GM23248 (cell line): Measurements from ENCODE around the gene NFIC. TPM values are rescaled to one million over a fixed set of nuclear protein-coding genes. Genes with fewer than 3 reads are reported as not detected.
A peak's percentile ranks its signal among the peaks of the same experiment; 100 is the strongest.

Experiments
- DNase-seq: peaks from one replicate; pipeline ENCODE4 v3.0.0-alpha.2; 2015
- H2AFZ ChIP-seq: fragments of 200-600 bp; sonication (generic); 2 replicates; pipeline ENCODE4 v1.6.1; 2016; ENCODE audit warnings: antibody characterized with exemption
- H3F3A ChIP-seq: fragments of 200-600 bp; sonication (generic); 2 replicates; pipeline ENCODE4 v1.6.1; 2016; ENCODE audit warnings: mild to moderate bottlenecking, antibody characterized with exemption, mixed run types; ENCODE audit not compliant: insufficient read depth
- H3K27ac ChIP-seq: fragments of 200-600 bp; sonication (generic); 2 replicates; pipeline ENCODE4 v1.5.1; 2016; ENCODE audit warnings: mild to moderate bottlenecking
- H3K27me3 ChIP-seq: fragments of 200-600 bp; sonication (generic); replicated peaks from 2 replicates; pipeline ENCODE4 v1.6.1; 2016; ENCODE audit warnings: mild to moderate bottlenecking; ENCODE audit not compliant: insufficient read depth
- H3K36me3 ChIP-seq: fragments of 200-600 bp; sonication (generic); 2 replicates; pipeline ENCODE4 v1.6.1; 2016; ENCODE audit warnings: low read depth, mild to moderate bottlenecking
- H3K4me1 ChIP-seq: fragments of 200-600 bp; sonication (generic); 2 replicates; pipeline ENCODE4 v1.6.1; 2016; ENCODE audit warnings: mild to moderate bottlenecking; ENCODE audit not compliant: insufficient read depth
- H3K4me2 ChIP-seq: fragments of 200-600 bp; sonication (generic); one replicate; pipeline ENCODE4 v1.6.1; 2016; ENCODE audit warnings: mild to moderate bottlenecking; ENCODE audit not compliant: unreplicated experiment
- H3K4me3 ChIP-seq: fragments of 200-600 bp; sonication (generic); 2 replicates; pipeline ENCODE4 v1.5.1; 2016; ENCODE audit warnings: mild to moderate bottlenecking
- H3K79me2 ChIP-seq: fragments of 200-600 bp; sonication (generic); 2 replicates; pipeline ENCODE4 v1.6.1; 2016; ENCODE audit warnings: mild to moderate bottlenecking; ENCODE audit not compliant: insufficient read depth
- H3K9ac ChIP-seq: fragments of 200-600 bp; sonication (generic); 2 replicates; pipeline ENCODE4 v1.6.1; 2016; ENCODE audit warnings: mild to moderate bottlenecking
- H3K9me2 ChIP-seq: fragments of 200-600 bp; sonication (generic); 2 replicates; pipeline ENCODE4 v1.6.1; 2016; ENCODE audit warnings: mixed run types, mild to moderate bottlenecking, moderate library complexity; ENCODE audit not compliant: insufficient read depth
- H3K9me3 ChIP-seq: fragments of 200-600 bp; sonication (generic); one replicate; pipeline ENCODE4 v1.6.1; 2017; ENCODE audit warnings: low read depth
- H4K20me1 ChIP-seq: fragments of 200-600 bp; sonication (generic); 2 replicates; pipeline ENCODE4 v1.6.0; 2016; ENCODE audit not compliant: insufficient read depth
- EZH2 ChIP-seq: fragments of 200-600 bp; sonication (generic); IDR thresholded peaks from 2 replicates; pipeline ENCODE4 v1.6.1; 2018; ENCODE audit warnings: antibody characterized with exemption, mild to moderate bottlenecking; ENCODE audit not compliant: insufficient read depth, poor library complexity, severe bottlenecking
- EZH2phosphoT487 ChIP-seq: fragments of 200-600 bp; sonication (generic); IDR thresholded peaks from 2 replicates; pipeline ENCODE4 v1.6.1; 2018; ENCODE audit warnings: antibody characterized with exemption, moderate library complexity, mild to moderate bottlenecking, low read depth; ENCODE audit not compliant: insufficient read depth
- WGBS, 2 experiments: methylation state at CpG; one replicate each; pipeline ENCODE4 v1.1.6; 2015 to 2017; ENCODE audit warnings: low lambda C conversion rate in 2 of 2, low coverage in 1 of 2; ENCODE audit errors: missing lambda C conversion rate in 2 of 2; 5-methylcytosine and 5-hydroxymethylcytosine counted together
- in situ Hi-C: fragments of 300-500 bp; cut with MboI; formaldehyde crosslinking; loops from 2 replicates; pipeline ENCODE4 v1.15.0; 2020
- polyA plus RNA-seq: library from polyadenylated mRNA; unstranded; fragments of >200 nt; fragmentation: Nextera tagmentation; extraction: Ambion mirVana; gene quantifications from 2 replicates; pipeline ENCODE4 v1.2.1, GENCODE V29; 2016
- total RNA-seq: library from RNA; depleted of rRNA; stranded (reverse); fragments of >200 nt; shearing (Covaris generic); gene quantifications from 2 replicates; pipeline ENCODE4 v1.2.3, GENCODE V29; 2014

The NFIC gene
- total and polyA plus RNA-seq, 2 experiments from 2014 or later = 50.4 to 108 TPM

DNA sequence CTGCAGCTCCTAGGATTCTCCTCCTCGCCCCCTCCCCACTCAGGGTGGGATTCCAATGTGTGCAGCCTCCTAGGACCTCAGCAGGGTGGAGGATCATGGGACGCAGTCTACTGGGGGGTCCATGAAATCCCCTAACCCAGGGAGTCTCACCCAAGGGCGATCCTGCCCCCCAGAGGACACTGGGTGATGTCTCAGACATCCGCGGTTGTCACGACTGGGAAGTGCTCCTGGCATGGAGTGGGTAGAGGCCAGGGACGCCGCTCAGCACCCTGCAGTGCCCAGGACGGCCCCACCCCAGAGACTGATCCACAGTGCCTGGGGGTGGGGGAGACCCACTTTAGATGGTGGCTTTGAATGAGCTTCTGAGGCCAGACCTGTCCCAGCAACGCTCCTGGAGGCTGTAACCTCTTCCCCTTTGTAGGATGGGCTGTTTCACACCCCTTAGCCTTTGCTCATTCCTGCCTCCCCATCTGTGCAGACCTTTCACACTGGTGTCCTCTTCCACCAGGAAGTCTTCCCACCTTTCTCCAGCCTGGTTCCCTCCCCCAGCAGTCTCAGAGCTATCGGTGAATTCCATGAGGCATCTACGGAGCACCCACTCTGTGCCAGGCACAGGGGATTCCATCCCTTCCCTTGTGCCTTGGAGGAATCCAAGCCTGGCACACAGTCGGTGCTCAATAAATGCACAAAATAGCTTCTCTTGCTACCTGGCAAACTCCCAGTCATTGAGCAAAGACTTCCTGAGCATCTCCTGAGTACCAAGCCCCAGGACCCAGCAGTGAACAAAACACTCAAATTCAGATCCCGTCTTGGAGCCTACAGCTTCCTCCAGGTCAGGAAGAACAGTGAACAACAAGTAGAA, 103.5 kb downstream of the NFIC start:
- no peaks in the 10 kb centered on the region for H3K9me2 ChIP-seq
- no peak overlapping the region for H2AFZ ChIP-seq
- H3K27ac ChIP-seq = no peak overlapping the region
- in situ Hi-C loops = loop anchor here (5.0 kb wide), 1 partner anchor 143 kb away; no protein-coding TSS in a partner anchor
- TF ChIP-seq EZH2 (no peak), EZH2phosphoT487 (no peak)
- H3K4me3 ChIP-seq = no peak overlapping the region
- H3K27me3 ChIP-seq = no peaks in the 10 kb centered on the region
- no peaks in the 10 kb centered on the region for H3K36me3 ChIP-seq
- no peak for DNase-seq
- no peaks in the 10 kb centered on the region for H3K9me3 ChIP-seq
- H3F3A ChIP-seq = 0 out of 2 replicates have a peak, but pooled peaks cover 3% of the 10 kb centered on the region
- H3K4me1 ChIP-seq = no peaks in the 10 kb centered on the region
- H3K9ac ChIP-seq = no peak overlapping the region
- no peaks in the 10 kb centered on the region for H4K20me1 ChIP-seq
- H3K79me2 ChIP-seq = peaks cover 5% of the 10 kb centered on the region; the same call in 1 of the 2 replicates
- whole genome bisulfite sequencing, 2 experiments = 33 to 35% methylated on average over 14 of the region's 14 CpGs
- no peak overlapping the region for H3K4me2 ChIP-seq

DNA sequence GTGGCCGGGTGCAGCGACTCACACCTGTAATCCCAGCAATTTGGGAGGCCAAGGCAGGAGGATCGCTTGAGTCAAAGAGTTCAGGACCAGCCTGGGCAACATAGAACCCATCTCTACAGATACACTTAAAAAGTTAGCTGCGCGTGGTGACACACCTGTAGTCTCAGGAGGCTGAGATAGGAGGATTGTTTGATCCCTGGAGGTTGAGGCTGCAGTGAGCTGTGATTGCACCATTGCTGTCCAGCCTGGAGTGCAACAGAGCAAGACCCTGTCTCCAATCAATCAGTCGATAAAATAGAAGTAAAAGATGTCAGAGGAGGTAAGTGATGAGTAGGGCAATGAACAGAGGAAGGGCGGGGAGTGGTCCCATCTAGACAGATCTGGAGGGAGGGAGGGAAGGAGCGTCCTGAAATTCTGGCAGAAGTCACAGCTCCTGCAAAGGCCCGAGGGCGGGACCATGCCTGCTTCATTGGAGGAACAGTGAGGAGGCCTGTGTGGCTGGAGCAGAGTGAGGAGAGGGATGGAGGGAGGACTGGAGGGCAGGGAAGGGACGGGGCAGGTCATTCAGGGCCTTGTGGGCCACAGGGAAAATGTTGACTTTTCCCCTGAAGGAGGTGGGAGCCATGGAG, 104.2 kb downstream of the NFIC start:
- 52 to 55% methylated on average over 10 to 11 of the region's 11 CpGs for WGBS, 2 experiments
- H3K4me1 ChIP-seq = no peaks in the 10 kb centered on the region
- H3K9ac ChIP-seq = no peak overlapping the region
- H3K4me2 ChIP-seq = no peak overlapping the region
- no peaks in the 10 kb centered on the region for H3K36me3 ChIP-seq
- DNase-seq = peak; percentile 36
- H3K4me3 ChIP-seq = no peak overlapping the region
- H3K27me3 ChIP-seq = no peaks in the 10 kb centered on the region
- TF ChIP-seq EZH2phosphoT487 (no peak), EZH2 (no peak)
- H3K9me3 ChIP-seq = no peaks in the 10 kb centered on the region
- H2AFZ ChIP-seq = no peak overlapping the region
- H3K79me2 ChIP-seq = peaks cover 3% of the 10 kb centered on the region; the same call in 1 of the 2 replicates
- in situ Hi-C loops = loop anchor here (5.0 kb wide), 1 partner anchor 143 kb away; no protein-coding TSS in a partner anchor
- no peaks in the 10 kb centered on the region for H4K20me1 ChIP-seq
- H3K9me2 ChIP-seq = no peaks in the 10 kb centered on the region
- 0 out of 2 replicates have a peak, but pooled peaks cover 3% of the 10 kb centered on the region for H3F3A ChIP-seq
- no peak overlapping the region for H3K27ac ChIP-seq

DNA sequence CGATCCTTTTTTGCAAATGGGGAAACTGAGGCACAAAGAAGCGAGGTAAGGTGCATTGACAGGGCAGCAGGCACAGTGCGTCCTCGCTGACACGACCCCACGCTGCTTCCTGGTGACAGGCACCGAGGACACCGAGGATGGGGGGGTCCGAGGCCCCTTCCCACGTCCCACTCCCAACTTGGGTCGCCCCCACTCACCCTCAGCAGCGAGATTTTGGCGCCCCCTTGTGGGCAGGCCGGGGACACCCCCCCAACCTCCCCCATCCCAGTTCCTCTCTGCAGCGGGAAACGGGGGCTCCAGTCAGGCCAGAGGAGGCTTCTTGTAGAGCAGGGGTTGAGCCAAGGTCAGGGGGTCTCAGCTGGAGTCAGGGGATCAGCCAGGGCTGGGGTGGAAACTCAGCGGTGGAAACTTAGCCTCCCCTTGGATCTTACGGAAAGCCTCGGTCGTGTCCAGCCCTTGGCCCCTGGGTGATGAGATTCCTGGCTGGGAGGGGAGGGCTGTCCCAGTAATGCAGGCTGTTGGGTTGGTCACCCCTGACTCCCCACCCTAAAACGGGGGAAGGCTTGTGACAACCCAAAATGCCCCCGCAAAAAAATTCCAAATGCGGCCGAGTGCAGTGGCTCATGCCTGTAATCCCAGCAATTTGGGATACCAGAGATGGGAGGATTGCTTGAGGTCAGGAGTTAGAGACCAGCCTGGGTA, 105.7 kb downstream of the NFIC start:
- in situ Hi-C loops = loop anchor here (5.0 kb wide), 1 partner anchor 145 kb away; no protein-coding TSS in a partner anchor
- H3K4me2 ChIP-seq = no peak overlapping the region
- DNase-seq = no peak

DNA sequence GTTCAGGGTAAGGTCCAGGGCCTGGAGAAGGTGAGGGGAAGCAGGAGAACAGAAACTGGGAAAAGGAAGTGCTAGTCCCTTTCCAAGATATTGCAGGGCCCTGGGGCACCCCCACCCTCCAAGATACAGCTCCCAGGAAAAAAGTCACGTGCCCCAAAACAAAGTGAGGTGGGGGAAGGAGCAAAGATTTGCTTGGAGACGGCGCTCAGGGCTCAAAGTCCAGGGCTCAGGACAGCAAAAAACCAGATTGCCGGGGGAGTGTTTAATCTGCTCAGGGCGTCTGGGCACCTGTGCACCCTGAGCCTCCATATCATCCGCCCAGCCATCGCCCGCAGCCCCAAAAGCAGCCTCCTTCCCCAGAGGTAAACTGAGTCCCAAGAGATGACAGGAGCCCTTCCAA, 107.6 kb downstream of the NFIC start:
- no peaks in the 10 kb centered on the region for H3K9me3 ChIP-seq
- DNase-seq = no peak
- no peak overlapping the region for H3K4me3 ChIP-seq
- H3K27ac ChIP-seq = no peak overlapping the region
- H3F3A ChIP-seq = 0 out of 2 replicates have a peak, but pooled peaks cover 3% of the 10 kb centered on the region
- no peaks in the 10 kb centered on the region for H4K20me1 ChIP-seq
- no peaks in the 10 kb centered on the region for H3K36me3 ChIP-seq
- H3K4me1 ChIP-seq = no peaks in the 10 kb centered on the region
- H3K9ac ChIP-seq = no peak overlapping the region
- no peak overlapping the region for H2AFZ ChIP-seq
- H3K79me2 ChIP-seq = no peaks in the 10 kb centered on the region
- H3K27me3 ChIP-seq = no peaks in the 10 kb centered on the region
- H3K9me2 ChIP-seq = no peaks in the 10 kb centered on the region
- WGBS, 2 experiments = 68 to 74% methylated on average over 8 of the region's 8 CpGs
- in situ Hi-C loops = loop anchor here (5.0 kb wide), 1 partner anchor 147 kb away; no protein-coding TSS in a partner anchor
- no peak for TF ChIP-seq EZH2phosphoT487
- TF ChIP-seq EZH2 = no peak
- no peak overlapping the region for H3K4me2 ChIP-seq

More for the DNA sequence above, 105.7 kb downstream of the NFIC start:
- Histone ChIP-seq H3K36me3 (no peaks in the 10 kb centered on the region), H3K79me2 (no peaks in the 10 kb centered on the region), H3K27me3 (no peaks in the 10 kb centered on the region), H3K27ac (no peak overlapping the region), H3K9me2 (no peaks in the 10 kb centered on the region), H3K9ac (no peak overlapping the region; the same call in 1 of the 2 replicates), H3K4me3 (no peak overlapping the region), H2AFZ (no peak overlapping the region), H4K20me1 (no peaks in the 10 kb centered on the region), H3F3A (0 out of 2 replicates have a peak, but pooled peaks cover 3% of the 10 kb centered on the region), H3K9me3 (no peaks in the 10 kb centered on the region), H3K4me1 (no peaks in the 10 kb centered on the region)
- WGBS, 2 experiments = 15 to 16% methylated on average over 18 to 24 of the region's 24 CpGs
- TF ChIP-seq EZH2 = no peak
- TF ChIP-seq EZH2phosphoT487 = no peak
